Activated CD4-positive, alpha-beta T cell treated with anti-CD3 and anti-CD28 coated beads for 36 hours (primary cell): ENCODE data around the gene LGALS9B. TPM values are rescaled to one million over a fixed set of nuclear protein-coding genes. Genes with fewer than 3 reads are reported as not detected.
"Not testable (repeated sequence)": the region's sequence is repeated elsewhere in the genome, so short reads cannot be mapped to it uniquely, and the experiment has no call there.

ENCODE experiments used
- ATAC-seq: fragments of 200-7000 bp; cut with Tn5 transposase; one replicate; pipeline ENCODE4 v1.10.0; 2021; ENCODE audit warnings: mild to moderate bottlenecking, moderate library complexity
- CTCF ChIA-PET: fragments of 350-600 bp; sonication (Branson Sonifier 250); formaldehyde crosslinking; loops from one replicate; lab custom pipeline; 2021; ENCODE audit warnings: antibody characterized with exemption; lab: Charles Lee
- POLR2A ChIA-PET: fragments of 350-600 bp; sonication (Branson Sonifier 250); formaldehyde crosslinking; loops from one replicate; lab custom pipeline; 2021; ENCODE audit warnings: antibody characterized with exemption, inconsistent platforms; lab: Charles Lee
- DNase-seq: peaks from one replicate; pipeline ENCODE4 v3.0.0-alpha.2; 2020
- H3K27ac Mint-ChIP-seq: one replicate; pipeline ENCODE4 v1.8.0; 2021; ENCODE audit warnings: mixed read lengths
- H3K27me3 Mint-ChIP-seq: one replicate; pipeline ENCODE4 v1.8.0; 2021; ENCODE audit warnings: mixed read lengths
- H3K36me3 Mint-ChIP-seq: one replicate; pipeline ENCODE4 v1.8.0; 2021; ENCODE audit warnings: low read depth, mixed read lengths
- H3K4me1 Mint-ChIP-seq: one replicate; pipeline ENCODE4 v1.8.0; 2021; ENCODE audit warnings: mixed read lengths
- H3K4me3 Mint-ChIP-seq: one replicate; pipeline ENCODE4 v1.8.0; 2021; ENCODE audit warnings: mild to moderate bottlenecking, moderate library complexity, mixed read lengths
- H3K9me3 Mint-ChIP-seq: one replicate; pipeline ENCODE4 v1.8.0; 2021; ENCODE audit warnings: low read depth, mixed read lengths
- intact Hi-C, 2 experiments: fragments of 100-400 bp; cut with DNase I in 1 of 2; cut with micrococcal nuclease in 1 of 2; formaldehyde crosslinking; loops; one replicate each; pipeline versions ENCODE4 v1.14.2 to v1.15.1; 2022 to 2024; cut with DNase I, micrococcal nuclease
- total RNA-seq, 2 experiments: library from RNA; stranded (reverse); gene quantifications; one replicate each; pipeline ENCODE4 v1.2.3, GENCODE V29; 2021

The LGALS9B gene
- not detected for total RNA-seq

DNA sequence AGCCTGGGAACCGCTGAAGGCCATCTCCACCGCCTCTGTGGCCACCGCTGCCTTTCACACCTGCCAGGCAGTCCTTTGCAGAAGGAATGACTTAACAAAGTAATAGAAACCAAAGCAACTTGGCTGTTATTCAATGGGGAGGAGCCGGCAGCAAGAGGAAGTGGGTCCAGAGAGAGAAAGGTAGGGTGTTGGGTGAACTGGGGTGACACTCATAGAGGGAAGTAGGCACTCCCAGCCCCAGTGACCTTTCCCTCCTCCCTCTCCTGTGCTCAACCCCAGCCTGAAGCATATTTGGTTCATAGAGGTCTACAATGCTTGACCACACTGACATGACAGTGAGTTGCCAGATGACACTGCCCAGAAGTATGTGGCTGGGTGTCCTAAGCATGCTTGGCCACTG lies at the start of gene LGALS9B:
Gene LGALS9B, minus strand, starts transcription at position 93 of the 400 bp plus-strand sequence. Its CDS starts 69 bp downstream, at position 24.
- H3K9me3 Mint-ChIP-seq, intact Hi-C loops, H3K27me3 Mint-ChIP-seq, H3K27ac Mint-ChIP-seq, H3K4me1 Mint-ChIP-seq, H3K36me3 Mint-ChIP-seq, DNase-seq, H3K4me3 Mint-ChIP-seq, POLR2A ChIA-PET, CTCF ChIA-PET: not testable (repeated sequence)
- peak; percentile 85 for ATAC-seq

- H3K27me3 Mint-ChIP-seq, CTCF ChIA-PET, H3K9me3 Mint-ChIP-seq, intact Hi-C loops, H3K36me3 Mint-ChIP-seq, H3K27ac Mint-ChIP-seq, H3K4me3 Mint-ChIP-seq, DNase-seq, POLR2A ChIA-PET, ATAC-seq, H3K4me1 Mint-ChIP-seq: not testable (repeated sequence)
Observed at GRCh38 chr17:20516986-20517385, 49.6 kb upstream of the LGALS9B start.

DNA sequence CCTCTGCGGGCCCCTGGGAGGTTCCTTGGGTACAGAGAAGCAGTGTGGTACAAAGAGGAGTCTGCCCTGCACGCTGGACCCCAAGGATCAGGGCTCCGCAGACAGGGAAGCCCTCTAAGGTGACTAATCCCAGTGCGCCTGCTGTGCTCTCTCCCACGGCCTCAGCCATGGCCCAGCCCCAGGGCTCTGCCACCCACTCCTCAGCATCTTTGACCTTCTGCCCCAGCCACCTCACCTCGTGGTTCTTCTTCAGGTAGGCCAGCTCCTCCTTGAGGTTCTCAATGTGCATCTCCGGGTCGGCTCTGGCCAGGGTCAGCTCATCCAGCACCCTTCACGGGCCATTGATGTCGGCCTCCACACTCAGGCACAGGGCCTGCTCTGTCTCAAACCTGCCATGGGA lies 47.8 kb upstream of the LGALS9B start:
- ATAC-seq, POLR2A ChIA-PET, DNase-seq, H3K4me1 Mint-ChIP-seq, intact Hi-C loops, H3K27me3 Mint-ChIP-seq, CTCF ChIA-PET, H3K27ac Mint-ChIP-seq, H3K4me3 Mint-ChIP-seq, H3K36me3 Mint-ChIP-seq, H3K9me3 Mint-ChIP-seq: not testable (repeated sequence)

GRCh38 chr17:20513539-20513938 lies 46.2 kb upstream of the LGALS9B start:
- H3K36me3 Mint-ChIP-seq, H3K4me3 Mint-ChIP-seq, ATAC-seq, H3K27ac Mint-ChIP-seq, DNase-seq, H3K4me1 Mint-ChIP-seq, POLR2A ChIA-PET, intact Hi-C loops, CTCF ChIA-PET, H3K27me3 Mint-ChIP-seq, H3K9me3 Mint-ChIP-seq: not testable (repeated sequence)

DNA sequence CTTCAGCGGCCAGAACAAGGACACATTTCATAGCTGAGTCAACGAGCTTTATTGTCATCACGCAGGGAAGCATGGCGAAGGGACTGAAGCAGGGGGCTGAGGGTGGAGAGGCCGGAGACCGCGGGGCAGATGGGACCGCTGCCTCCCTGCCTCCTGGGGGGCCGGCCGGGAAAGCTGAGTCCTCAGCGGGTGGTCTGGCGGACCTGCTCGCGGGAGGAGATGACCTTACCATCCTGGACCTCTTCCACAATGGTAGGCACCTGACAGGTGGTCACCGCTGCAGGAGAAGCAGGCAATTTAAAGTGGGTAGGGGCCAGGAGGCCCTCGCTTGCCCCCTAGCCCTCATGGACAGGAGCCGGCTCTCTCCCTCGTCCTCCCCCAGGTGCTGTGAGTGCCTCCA lies 45.0 kb upstream of the LGALS9B start:
- ATAC-seq, H3K9me3 Mint-ChIP-seq, POLR2A ChIA-PET, intact Hi-C loops, H3K27me3 Mint-ChIP-seq, CTCF ChIA-PET, H3K36me3 Mint-ChIP-seq, H3K27ac Mint-ChIP-seq, DNase-seq, H3K4me1 Mint-ChIP-seq, H3K4me3 Mint-ChIP-seq: not testable (repeated sequence)

DNA sequence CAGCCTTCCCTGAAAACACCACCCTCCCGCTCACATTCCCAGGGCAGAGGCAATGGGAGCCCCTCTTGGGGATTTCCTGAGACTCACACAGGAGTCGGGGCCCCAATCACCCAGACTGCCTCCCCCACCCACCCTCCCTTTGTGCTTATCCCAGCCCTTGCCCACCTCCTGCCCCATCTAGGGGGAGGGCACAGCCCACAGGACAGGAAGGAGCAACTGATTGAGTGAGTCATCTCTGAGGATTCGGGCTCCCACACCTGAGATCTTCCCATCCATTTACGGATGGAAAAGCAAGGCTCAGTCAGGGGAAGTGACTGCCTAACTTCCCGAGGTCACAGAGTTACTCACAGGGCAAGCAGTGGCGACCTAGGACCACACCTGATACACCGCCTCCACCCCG lies 44.4 kb upstream of the LGALS9B start:
- H3K36me3 Mint-ChIP-seq, DNase-seq, ATAC-seq, POLR2A ChIA-PET, H3K27ac Mint-ChIP-seq, H3K4me1 Mint-ChIP-seq, H3K27me3 Mint-ChIP-seq, H3K9me3 Mint-ChIP-seq, intact Hi-C loops, H3K4me3 Mint-ChIP-seq, CTCF ChIA-PET: not testable (repeated sequence)

GRCh38 chr17:20505333-20505732 lies 38.0 kb upstream of the LGALS9B start:
- CTCF ChIA-PET, H3K27me3 Mint-ChIP-seq, POLR2A ChIA-PET, ATAC-seq, H3K4me3 Mint-ChIP-seq, H3K4me1 Mint-ChIP-seq, H3K9me3 Mint-ChIP-seq, DNase-seq, intact Hi-C loops, H3K27ac Mint-ChIP-seq, H3K36me3 Mint-ChIP-seq: not testable (repeated sequence)

- H3K27ac Mint-ChIP-seq, DNase-seq, POLR2A ChIA-PET, intact Hi-C loops, H3K4me1 Mint-ChIP-seq, ATAC-seq, H3K36me3 Mint-ChIP-seq, H3K9me3 Mint-ChIP-seq, H3K27me3 Mint-ChIP-seq, H3K4me3 Mint-ChIP-seq, CTCF ChIA-PET: not testable (repeated sequence)
Observed at GRCh38 chr17:20504388-20505066, 37.2 kb upstream of the LGALS9B start.

DNA sequence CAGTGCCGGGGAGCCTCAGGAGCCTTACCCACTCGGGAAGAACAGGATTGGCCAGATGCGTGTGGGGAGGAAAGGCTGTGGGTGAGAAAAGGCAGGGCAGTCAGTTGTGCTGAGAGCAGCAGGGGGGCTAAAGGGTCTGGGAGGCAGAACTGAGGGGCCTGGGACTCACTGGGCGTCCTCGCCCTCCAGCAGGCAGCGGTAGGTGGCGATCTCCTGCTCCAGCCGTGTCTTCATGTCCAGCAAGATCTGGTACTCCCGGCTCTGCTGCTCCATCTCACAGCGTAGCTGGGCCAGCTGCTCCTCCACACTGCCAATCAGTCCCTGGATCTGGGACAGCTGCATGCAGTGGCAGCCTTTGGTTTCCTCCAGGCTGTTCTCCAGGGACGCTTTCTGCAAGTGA lies 34.6 kb upstream of the LGALS9B start:
- DNase-seq, H3K27me3 Mint-ChIP-seq, H3K9me3 Mint-ChIP-seq, H3K36me3 Mint-ChIP-seq, H3K27ac Mint-ChIP-seq, H3K4me3 Mint-ChIP-seq, intact Hi-C loops, H3K4me1 Mint-ChIP-seq, ATAC-seq, POLR2A ChIA-PET, CTCF ChIA-PET: not testable (repeated sequence)

DNA sequence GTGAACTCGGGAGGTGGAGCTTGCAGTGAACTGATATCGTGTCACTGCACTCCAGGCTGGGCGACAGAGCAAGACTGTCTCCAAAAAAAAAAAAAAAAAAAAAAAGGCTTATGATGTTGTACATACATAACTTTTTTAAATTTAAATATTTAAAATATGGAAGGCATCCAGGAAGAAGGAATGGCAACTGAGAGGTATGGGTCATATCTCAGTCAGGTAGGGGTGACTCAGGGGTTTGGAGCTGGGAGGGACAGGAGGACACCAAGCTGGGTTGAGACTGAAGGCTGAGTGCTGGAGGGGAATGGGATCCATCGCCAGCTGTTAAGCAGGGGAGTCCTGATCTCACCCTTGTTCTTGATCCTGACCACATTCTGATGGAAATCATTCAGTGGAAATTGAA lies 33.0 kb upstream of the LGALS9B start:
- H3K4me3 Mint-ChIP-seq, H3K9me3 Mint-ChIP-seq, H3K36me3 Mint-ChIP-seq, POLR2A ChIA-PET, H3K27me3 Mint-ChIP-seq, CTCF ChIA-PET, H3K27ac Mint-ChIP-seq, H3K4me1 Mint-ChIP-seq, DNase-seq, ATAC-seq, intact Hi-C loops: not testable (repeated sequence)

- H3K36me3 Mint-ChIP-seq, POLR2A ChIA-PET, H3K4me1 Mint-ChIP-seq, CTCF ChIA-PET, H3K27ac Mint-ChIP-seq, H3K27me3 Mint-ChIP-seq, ATAC-seq, intact Hi-C loops, H3K9me3 Mint-ChIP-seq, DNase-seq, H3K4me3 Mint-ChIP-seq: not testable (repeated sequence)
Observed at GRCh38 chr17:20495420-20495819, 28.1 kb upstream of the LGALS9B start.

GRCh38 chr17:20494735-20495134 lies 27.4 kb upstream of the LGALS9B start:
- H3K27ac Mint-ChIP-seq, H3K4me3 Mint-ChIP-seq, intact Hi-C loops, H3K27me3 Mint-ChIP-seq, CTCF ChIA-PET, ATAC-seq, POLR2A ChIA-PET, H3K4me1 Mint-ChIP-seq, H3K36me3 Mint-ChIP-seq, DNase-seq, H3K9me3 Mint-ChIP-seq: not testable (repeated sequence)
